ENCODE data around the gene C3orf22. TPM values are rescaled to one million over a fixed set of nuclear protein-coding genes. Genes with fewer than 3 reads are reported as not detected.

C3orf22 gene
- total and polyA plus RNA-seq, 2 donors (not counting 1 experiment from before 2014, with no cell fraction given): not detected

DNA sequence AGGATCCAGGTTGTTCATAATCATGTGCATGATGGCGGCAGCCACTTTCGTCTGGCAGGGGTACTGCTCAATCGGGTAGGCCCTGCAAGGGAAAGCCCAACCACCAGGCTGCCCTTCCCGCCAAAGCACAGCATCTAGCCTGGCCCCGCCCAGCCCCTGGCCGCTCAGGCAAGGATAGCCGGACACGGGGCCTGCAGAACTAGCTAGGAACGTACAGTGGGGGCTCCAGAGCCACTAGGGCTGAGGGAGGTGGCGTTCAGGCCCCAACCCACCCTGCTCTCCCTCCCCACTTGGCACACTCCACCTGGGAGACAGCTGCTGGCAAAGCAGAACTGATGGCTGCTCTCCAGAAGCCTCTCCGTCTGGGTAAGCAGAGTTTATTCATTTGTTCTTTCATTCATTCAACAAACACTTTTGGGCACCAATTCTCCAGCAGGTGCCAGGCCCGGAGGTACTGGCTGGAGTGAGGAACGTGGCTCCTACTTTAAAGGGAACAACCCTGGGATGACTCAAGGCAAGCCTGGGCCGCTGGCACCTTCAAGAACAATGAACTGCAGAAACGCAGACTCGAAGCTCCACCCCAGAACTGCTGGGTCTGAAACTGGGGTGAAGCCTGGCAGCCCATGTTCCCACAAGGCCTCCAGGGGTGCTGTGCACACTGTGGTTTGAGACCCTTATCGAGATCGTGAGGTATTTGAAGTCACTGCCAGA, 49.0 kb downstream of the C3orf22 start:
- TF ChIP-seq EZH2 (IDR thresholded peaks at IDR 0.05; ENCODE audit: low read length, missing control alignments) (no peak), CTCF (conservative IDR thresholded peaks at IDR 0.05 in 1 of 2, IDR thresholded peaks at IDR 0.05 in 1 of 2; ENCODE audit: low read depth in 1 of 2, low read length in 2 of 2) (peak in 1 of 2 donors; percentile 7)
- Histone ChIP-seq H2AFZ (ENCODE audit: low read length) (no peak overlapping the region), H3K36me3 (ENCODE audit: control insufficient read depth, insufficient read depth, low read length) (no peaks in the 10 kb centered on the region), H3K4me3 (replicated peaks in 1 of 4; ENCODE audit: control extremely low read depth in 1 of 4, insufficient read depth in 1 of 4, low read depth in 3 of 4, low read length in 4 of 4) (no peak overlapping the region), H3K4me1 (ENCODE audit: control insufficient read depth, extremely low read depth, insufficient read depth, low read length) (no peaks in the 10 kb centered on the region), H3K9me3 (ENCODE audit: control insufficient read depth, insufficient read depth, low read depth, low read length) (no peaks in the 10 kb centered on the region), H3K9ac (ENCODE audit: insufficient read depth, low read length) (no peak overlapping the region), H4K20me1 (ENCODE audit: control insufficient read depth, extremely low read depth, insufficient read depth, low read length) (no peaks in the 10 kb centered on the region), H3K27me3 (ENCODE audit: control insufficient read depth, insufficient read depth, low read length) (no peaks in the 10 kb centered on the region), H3K27ac (ENCODE audit: insufficient read depth, low read length) (no peak overlapping the region), H3K4me2 (ENCODE audit: extremely low read depth, insufficient read depth, low read length) (no peak overlapping the region), H3K79me2 (ENCODE audit: control insufficient read depth, insufficient read depth, low read length) (no peaks in the 10 kb centered on the region)
- DNase-seq (ENCODE audit: low read depth in 2 of 2): no peak

- Histone ChIP-seq H3K4me3 (replicated peaks in 1 of 4; ENCODE audit: control extremely low read depth in 1 of 4, insufficient read depth in 1 of 4, low read depth in 3 of 4, low read length in 4 of 4) (no peak overlapping the region), H2AFZ (ENCODE audit: low read length) (no peak overlapping the region), H3K9me3 (ENCODE audit: control insufficient read depth, insufficient read depth, low read depth, low read length) (no peaks in the 10 kb centered on the region), H3K4me1 (ENCODE audit: control insufficient read depth, extremely low read depth, insufficient read depth, low read length) (no peaks in the 10 kb centered on the region), H4K20me1 (ENCODE audit: control insufficient read depth, extremely low read depth, insufficient read depth, low read length) (no peaks in the 10 kb centered on the region), H3K4me2 (ENCODE audit: extremely low read depth, insufficient read depth, low read length) (no peak overlapping the region), H3K27ac (ENCODE audit: insufficient read depth, low read length) (no peak overlapping the region), H3K36me3 (ENCODE audit: control insufficient read depth, insufficient read depth, low read length) (no peaks in the 10 kb centered on the region), H3K27me3 (ENCODE audit: control insufficient read depth, insufficient read depth, low read length) (no peaks in the 10 kb centered on the region), H3K9ac (ENCODE audit: insufficient read depth, low read length) (no peak overlapping the region), H3K79me2 (ENCODE audit: control insufficient read depth, insufficient read depth, low read length) (no peaks in the 10 kb centered on the region)
- no peak for TF ChIP-seq EZH2 (IDR thresholded peaks at IDR 0.05; ENCODE audit: low read length, missing control alignments)
- TF ChIP-seq CTCF (conservative IDR thresholded peaks at IDR 0.05 in 1 of 2, IDR thresholded peaks at IDR 0.05 in 1 of 2; ENCODE audit: low read depth in 1 of 2, low read length in 2 of 2): no peak
- peak in 1 of 2 donors; percentile 17 for DNase-seq (ENCODE audit: low read depth in 2 of 2)
Observed at GRCh38 chr3:126508564-126508964, 50.2 kb downstream of the C3orf22 start.

- TF ChIP-seq EZH2 (IDR thresholded peaks at IDR 0.05; ENCODE audit: low read length, missing control alignments) (no peak), CTCF (conservative IDR thresholded peaks at IDR 0.05 in 1 of 2, IDR thresholded peaks at IDR 0.05 in 1 of 2; ENCODE audit: low read depth in 1 of 2, low read length in 2 of 2) (no peak)
- Histone ChIP-seq H3K4me3 (replicated peaks in 1 of 4; ENCODE audit: control extremely low read depth in 1 of 4, insufficient read depth in 1 of 4, low read depth in 3 of 4, low read length in 4 of 4) (no peak overlapping the region), H3K36me3 (ENCODE audit: control insufficient read depth, insufficient read depth, low read length) (no peaks in the 10 kb centered on the region), H3K9ac (ENCODE audit: insufficient read depth, low read length) (no peak overlapping the region), H4K20me1 (ENCODE audit: control insufficient read depth, extremely low read depth, insufficient read depth, low read length) (no peaks in the 10 kb centered on the region), H3K27ac (ENCODE audit: insufficient read depth, low read length) (no peak overlapping the region), H2AFZ (ENCODE audit: low read length) (no peak overlapping the region), H3K79me2 (ENCODE audit: control insufficient read depth, insufficient read depth, low read length) (no peaks in the 10 kb centered on the region), H3K9me3 (ENCODE audit: control insufficient read depth, insufficient read depth, low read depth, low read length) (no peaks in the 10 kb centered on the region), H3K4me2 (ENCODE audit: extremely low read depth, insufficient read depth, low read length) (no peak overlapping the region), H3K27me3 (ENCODE audit: control insufficient read depth, insufficient read depth, low read length) (no peaks in the 10 kb centered on the region), H3K4me1 (ENCODE audit: control insufficient read depth, extremely low read depth, insufficient read depth, low read length) (no peaks in the 10 kb centered on the region)
- no peak for DNase-seq (ENCODE audit: low read depth in 2 of 2)
Observed at GRCh38 chr3:126507886-126508285, 50.8 kb downstream of the C3orf22 start.
